HAP-1 (cell line): ENCODE results near the gene CTSD.

Experiments
- DNase-seq, 2 experiments: peaks; one replicate each; pipeline ENCODE4 v3.0.0-alpha.2; 2016 to 2020; ENCODE audit warnings: low spot score in 2 of 2
- H3K27me3 ChIP-seq: fragments of 250-450 bp; sonication (Bioruptor Pico); 2 replicates; pipeline ENCODE4 v1.5.1; 2020; ENCODE audit warnings: low read depth, mild to moderate bottlenecking, moderate library complexity
- H3K36me3 ChIP-seq: fragments of 250-450 bp; sonication (Bioruptor Pico); replicated peaks from 2 replicates; pipeline ENCODE4 v1.5.1; 2020; ENCODE audit warnings: mild to moderate bottlenecking
- H3K4me1 ChIP-seq: fragments of 250-450 bp; sonication (Bioruptor Pico); 2 replicates; pipeline ENCODE4 v1.5.1; 2020; ENCODE audit warnings: mild to moderate bottlenecking
- H3K4me3 ChIP-seq: fragments of 250-450 bp; sonication (Bioruptor Pico); 2 replicates; pipeline ENCODE4 v1.5.1; 2020; ENCODE audit warnings: mild to moderate bottlenecking, moderate library complexity
- H3K9me3 ChIP-seq: fragments of 250-450 bp; sonication (Bioruptor Pico); 2 replicates; pipeline ENCODE4 v1.5.1; 2020; ENCODE audit warnings: mild to moderate bottlenecking, moderate library complexity
- in situ Hi-C: fragments of 300-500 bp; cut with MboI; formaldehyde crosslinking; loops from 3 replicates; pipeline ENCODE4 v1.14.3; 2020; ENCODE audit warnings: low sequenced_read_pairs, inconsistent platforms, mixed read lengths

Gene CTSD

DNA sequence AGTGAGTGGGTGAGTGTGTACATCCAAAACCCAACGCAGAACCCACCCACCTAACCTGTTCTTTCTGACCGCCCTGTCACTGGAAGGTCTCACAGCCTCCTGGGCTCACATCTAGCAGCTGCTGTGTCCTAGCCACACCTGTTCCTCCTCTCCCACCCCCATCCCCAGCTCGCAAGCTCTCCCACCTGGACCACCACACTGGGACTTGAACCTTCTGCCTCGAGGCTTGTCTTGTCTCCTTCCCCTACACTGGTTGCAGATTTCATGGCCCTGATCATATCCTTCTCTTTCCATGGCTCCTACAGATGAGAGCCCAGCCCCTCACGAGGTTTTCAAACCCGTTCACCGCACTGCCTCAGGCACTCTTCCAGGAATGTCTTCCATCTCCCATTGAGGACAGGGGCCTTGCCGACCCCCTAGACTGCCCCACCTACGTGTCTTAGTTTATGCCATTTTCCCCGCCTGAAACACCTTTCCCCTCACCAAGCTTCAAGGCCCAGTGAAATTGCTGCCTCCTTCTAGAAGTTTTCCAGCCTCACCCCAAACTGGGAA, 20.1 kb downstream of the CTSD start:
- H3K27me3 ChIP-seq: no peaks in the 10 kb centered on the region
- H3K4me3 ChIP-seq: no peak overlapping the region
- DNase-seq: no peak
- H3K9me3 ChIP-seq: no peaks in the 10 kb centered on the region
- in situ Hi-C loops: no loop called here
- H3K4me1 ChIP-seq: no peaks in the 10 kb centered on the region
- H3K36me3 ChIP-seq: no peaks in the 10 kb centered on the region

- H3K36me3 ChIP-seq: no peaks in the 10 kb centered on the region
- H3K27me3 ChIP-seq: no peaks in the 10 kb centered on the region
- H3K4me1 ChIP-seq: no peaks in the 10 kb centered on the region
- no peaks in the 10 kb centered on the region for H3K9me3 ChIP-seq
- H3K4me3 ChIP-seq: no peak overlapping the region
- DNase-seq: no peak
- in situ Hi-C loops: no loop called here
Measured at GRCh38 chr11:1742869-1743584, 20.7 kb downstream of the CTSD start.

GRCh38 chr11:1742371-1742770, 21.4 kb downstream of the CTSD start:
- DNase-seq: no peak
- H3K9me3 ChIP-seq: no peaks in the 10 kb centered on the region
- in situ Hi-C loops: no loop called here
- H3K36me3 ChIP-seq: no peaks in the 10 kb centered on the region
- no peaks in the 10 kb centered on the region for H3K27me3 ChIP-seq
- H3K4me1 ChIP-seq: no peaks in the 10 kb centered on the region
- H3K4me3 ChIP-seq: no peak overlapping the region

DNA sequence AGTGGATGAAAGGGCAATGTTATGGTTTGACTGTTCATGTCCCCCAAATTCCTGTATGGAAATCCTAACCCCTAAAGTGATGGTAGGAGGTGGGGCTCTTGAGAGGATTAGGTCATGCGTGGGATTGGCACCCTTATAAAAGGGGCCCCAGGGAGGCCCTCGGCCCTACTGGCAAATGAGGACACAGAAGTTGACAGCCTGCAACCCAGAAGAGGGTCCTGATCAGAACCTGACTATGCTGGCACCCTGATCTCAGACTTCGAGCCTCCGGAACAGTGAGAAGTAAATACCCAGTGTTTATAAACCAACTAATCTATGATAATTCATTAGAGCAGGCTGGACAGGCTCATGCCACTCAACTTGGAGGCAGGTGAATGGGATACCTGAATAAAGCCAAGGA, 22.0 kb downstream of the CTSD start:
- no peaks in the 10 kb centered on the region for H3K27me3 ChIP-seq
- no peaks in the 10 kb centered on the region for H3K36me3 ChIP-seq
- in situ Hi-C loops: no loop called here
- H3K9me3 ChIP-seq: no peaks in the 10 kb centered on the region
- H3K4me1 ChIP-seq: no peaks in the 10 kb centered on the region
- no peak overlapping the region for H3K4me3 ChIP-seq
- DNase-seq: no peak

DNA sequence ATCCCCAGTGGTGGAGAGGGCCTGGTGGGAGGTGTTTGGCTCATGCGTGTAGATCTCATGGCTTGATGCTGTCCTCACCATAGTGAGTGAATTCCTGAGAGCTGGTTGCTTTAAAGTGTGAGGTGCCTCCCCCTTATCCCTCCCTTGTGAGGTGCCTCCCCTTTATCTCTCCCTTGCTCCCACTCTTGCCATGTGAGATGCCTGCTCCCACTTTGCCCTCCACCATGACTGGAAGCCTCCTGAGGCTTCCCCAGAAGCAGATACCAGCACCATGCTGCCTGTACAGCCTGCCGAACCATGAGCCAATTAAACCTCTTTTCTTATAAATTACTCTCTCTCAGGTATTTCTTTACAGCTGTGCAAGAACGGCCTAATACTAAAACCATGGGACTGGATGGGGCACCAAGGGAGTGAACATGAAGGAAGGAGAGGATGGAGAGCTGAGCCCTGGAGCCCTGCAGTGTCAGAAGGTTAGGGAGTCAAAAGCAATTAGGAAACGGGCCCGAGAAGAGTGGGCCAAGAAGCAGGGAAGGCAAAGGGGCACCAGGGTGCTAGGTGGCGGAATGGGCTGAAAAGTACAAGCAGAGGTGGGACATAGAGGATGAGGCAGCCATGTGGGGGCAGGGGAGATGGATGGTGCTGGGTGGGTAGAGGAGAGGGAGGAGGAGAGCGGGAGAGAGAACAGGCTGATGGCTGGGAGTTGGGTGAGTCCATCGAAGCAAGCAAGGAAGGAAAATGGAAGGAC, 22.8 kb downstream of the CTSD start:
- Histone ChIP-seq H3K27me3 (no peaks in the 10 kb centered on the region), H3K4me3 (no peak overlapping the region), H3K9me3 (no peaks in the 10 kb centered on the region), H3K36me3 (no peaks in the 10 kb centered on the region), H3K4me1 (no peaks in the 10 kb centered on the region)
- in situ Hi-C loops: no loop called here
- no peak for DNase-seq

DNA sequence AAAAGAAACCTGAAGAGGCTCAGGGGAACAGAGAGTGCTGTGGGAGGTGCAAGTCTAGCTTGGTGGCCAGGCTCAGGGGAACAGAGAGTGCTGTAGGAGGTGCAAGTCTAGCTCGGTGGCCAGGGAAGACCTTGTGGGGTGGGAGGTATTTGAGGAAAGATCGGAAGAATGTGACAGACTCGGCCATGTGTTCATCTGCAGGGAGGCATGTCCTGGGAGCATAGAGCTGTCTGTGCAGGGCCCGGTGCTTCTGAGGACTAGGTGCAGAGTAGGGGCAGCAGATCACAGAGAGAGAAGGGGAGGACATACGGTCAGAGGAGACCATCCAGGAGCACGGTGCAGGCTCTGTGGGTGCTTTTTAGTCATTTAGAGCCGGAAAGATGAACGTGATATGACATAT, 24.2 kb downstream of the CTSD start:
- no peaks in the 10 kb centered on the region for H3K36me3 ChIP-seq
- no peaks in the 10 kb centered on the region for H3K4me1 ChIP-seq
- H3K9me3 ChIP-seq: no peaks in the 10 kb centered on the region
- H3K27me3 ChIP-seq: no peaks in the 10 kb centered on the region
- in situ Hi-C loops: no loop called here
- no peak overlapping the region for H3K4me3 ChIP-seq
- no peak for DNase-seq

GRCh38 chr11:1738380-1738779, 25.3 kb downstream of the CTSD start:
- in situ Hi-C loops: no loop called here
- DNase-seq: no peak
- Histone ChIP-seq H3K4me3 (no peak overlapping the region), H3K9me3 (no peaks in the 10 kb centered on the region), H3K4me1 (no peaks in the 10 kb centered on the region), H3K27me3 (no peaks in the 10 kb centered on the region), H3K36me3 (no peaks in the 10 kb centered on the region)

- Histone ChIP-seq H3K27me3 (no peaks in the 10 kb centered on the region), H3K36me3 (no peaks in the 10 kb centered on the region), H3K4me1 (no peaks in the 10 kb centered on the region), H3K9me3 (no peaks in the 10 kb centered on the region), H3K4me3 (no peak overlapping the region)
- in situ Hi-C loops: no loop called here
- DNase-seq: no peak
Measured at GRCh38 chr11:1737080-1737757, 26.5 kb downstream of the CTSD start.

DNA sequence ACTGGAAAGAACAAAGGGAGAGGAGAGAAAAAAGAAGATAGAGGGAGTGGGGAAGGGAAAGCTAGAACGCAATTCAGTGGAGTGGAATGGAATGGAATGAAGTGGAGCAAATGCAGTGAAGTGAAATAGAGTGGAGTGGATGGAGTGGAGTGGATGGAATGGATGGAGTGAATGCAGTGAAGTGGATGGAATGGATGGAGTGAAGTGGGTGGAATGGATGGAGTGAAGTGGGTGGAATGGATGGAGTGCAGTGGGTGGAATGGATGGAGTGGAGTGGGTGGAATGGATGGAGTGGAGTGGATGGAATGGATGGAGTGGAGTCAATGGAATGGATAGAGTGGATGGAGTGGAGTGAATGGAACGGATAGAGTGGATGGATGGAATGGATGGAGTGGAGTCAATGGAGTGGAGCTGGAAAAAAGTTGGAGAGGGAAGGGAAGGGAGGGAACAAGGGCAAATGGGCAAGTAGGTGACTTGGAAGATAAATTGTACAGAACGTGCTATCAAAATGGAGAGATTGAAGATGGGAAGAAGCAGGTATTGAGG, 27.2 kb downstream of the CTSD start:
- no peak for DNase-seq
- no peaks in the 10 kb centered on the region for H3K27me3 ChIP-seq
- H3K36me3 ChIP-seq: no peaks in the 10 kb centered on the region
- in situ Hi-C loops: no loop called here
- no peaks in the 10 kb centered on the region for H3K9me3 ChIP-seq
- no peak overlapping the region for H3K4me3 ChIP-seq
- H3K4me1 ChIP-seq: no peaks in the 10 kb centered on the region

DNA sequence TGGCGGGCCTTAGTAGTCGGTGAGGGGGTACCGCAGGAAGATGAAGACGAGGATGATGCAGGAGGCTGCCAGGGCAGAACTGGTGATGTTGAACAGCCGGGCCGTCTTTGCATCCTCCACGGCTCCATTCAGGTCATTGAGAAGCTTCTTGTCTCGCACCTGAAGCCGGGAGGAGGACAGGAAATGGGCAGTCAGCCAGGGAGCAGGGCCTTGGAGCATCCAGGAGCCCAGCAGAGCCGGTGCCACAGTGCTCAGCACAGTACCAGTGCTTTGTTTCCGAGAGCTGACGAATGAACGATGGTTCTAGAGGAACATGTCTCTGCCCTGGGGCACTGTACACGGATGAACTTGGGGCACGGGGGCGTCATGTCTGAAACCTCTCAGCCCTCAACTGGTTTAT, 28.5 kb downstream of the CTSD start:
- no peaks in the 10 kb centered on the region for H3K27me3 ChIP-seq
- H3K9me3 ChIP-seq: no peaks in the 10 kb centered on the region
- in situ Hi-C loops: no loop called here
- no peaks in the 10 kb centered on the region for H3K36me3 ChIP-seq
- DNase-seq: no peak
- no peaks in the 10 kb centered on the region for H3K4me1 ChIP-seq
- no peak overlapping the region for H3K4me3 ChIP-seq

DNA sequence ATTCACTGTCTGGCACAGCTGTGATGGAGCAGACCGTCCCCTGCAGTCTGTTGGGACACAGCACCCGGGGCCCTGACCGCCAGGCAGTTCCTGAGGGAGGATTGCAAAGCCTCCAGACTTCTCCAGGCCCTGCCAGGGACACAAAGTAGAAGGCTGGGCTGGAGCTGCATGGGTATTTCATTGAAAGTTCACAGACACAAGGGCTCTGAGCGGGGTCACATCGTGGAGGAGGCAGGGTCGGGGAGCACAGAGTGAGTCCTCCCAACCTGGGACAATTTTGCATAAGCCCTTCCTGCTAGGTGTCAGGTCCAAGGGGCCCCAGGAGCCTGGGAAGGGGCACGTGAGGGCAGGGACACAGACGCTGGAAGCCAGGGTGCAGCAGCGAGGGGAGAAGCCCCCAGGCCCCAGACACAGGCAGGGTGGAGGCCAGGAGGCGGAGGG, 29.1 kb downstream of the CTSD start:
- Histone ChIP-seq H3K36me3 (no peaks in the 10 kb centered on the region), H3K4me3 (no peak overlapping the region), H3K27me3 (0 out of 2 replicates have a peak, but pooled peaks cover 4% of the 10 kb centered on the region), H3K9me3 (no peaks in the 10 kb centered on the region), H3K4me1 (no peaks in the 10 kb centered on the region)
- DNase-seq: no peak
- in situ Hi-C loops: no loop called here

GRCh38 chr11:1733716-1734640, 29.7 kb downstream of the CTSD start:
- in situ Hi-C loops: no loop called here
- Histone ChIP-seq H3K4me1 (no peaks in the 10 kb centered on the region), H3K9me3 (no peaks in the 10 kb centered on the region), H3K36me3 (no peaks in the 10 kb centered on the region), H3K27me3 (0 out of 2 replicates have a peak, but pooled peaks cover 4% of the 10 kb centered on the region), H3K4me3 (no peak overlapping the region)
- no peak for DNase-seq
